Measurements from ENCODE around the gene IL1F10.

The IL1F10 gene

DNA sequence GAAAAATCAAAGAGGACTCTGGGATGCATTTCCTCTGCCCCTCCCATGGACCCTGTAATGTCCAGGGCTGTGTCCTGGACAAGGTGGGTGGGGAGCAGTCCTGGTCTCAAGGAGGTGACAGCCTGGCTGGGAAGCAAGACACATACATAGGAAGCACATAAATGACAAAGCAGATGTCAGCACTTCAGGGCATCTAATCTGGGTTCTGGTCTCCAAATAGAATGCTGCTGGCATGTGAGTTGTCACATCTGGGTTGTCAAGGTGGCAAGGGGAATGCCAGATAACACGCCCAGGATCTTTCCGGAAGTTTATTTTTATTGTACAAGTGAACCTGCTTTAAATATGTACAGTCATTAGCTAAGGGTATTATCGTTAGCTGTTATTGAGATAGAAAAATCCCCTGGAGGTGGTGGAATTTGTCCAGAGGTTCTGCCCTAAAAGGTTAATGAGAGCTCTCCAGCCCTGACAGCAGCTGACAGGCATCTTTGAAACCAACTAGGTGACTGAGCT, 5.6 kb downstream of the IL1F10 start:
- DNase-seq (ENCODE audit: extremely low read depth, low read depth): no peak
- TF ChIP-seq CTCF (IDR thresholded peaks at IDR 0.05; ENCODE audit: low read depth, low read length): no peak

DNA sequence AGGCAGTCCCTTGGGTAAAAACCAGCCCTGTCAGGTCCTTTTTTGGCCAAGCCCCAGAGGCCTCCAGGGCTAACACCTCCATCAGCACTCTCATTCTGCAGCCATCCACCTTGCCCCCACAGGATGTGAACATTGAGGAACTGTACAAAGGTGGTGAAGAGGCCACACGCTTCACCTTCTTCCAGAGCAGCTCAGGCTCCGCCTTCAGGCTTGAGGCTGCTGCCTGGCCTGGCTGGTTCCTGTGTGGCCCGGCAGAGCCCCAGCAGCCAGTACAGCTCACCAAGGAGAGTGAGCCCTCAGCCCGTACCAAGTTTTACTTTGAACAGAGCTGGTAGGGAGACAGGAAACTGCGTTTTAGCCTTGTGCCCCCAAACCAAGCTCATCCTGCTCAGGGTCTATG, 7.3 kb downstream of the IL1F10 start:
- no peak for DNase-seq (ENCODE audit: extremely low read depth, low read depth)
- no peak for TF ChIP-seq CTCF (IDR thresholded peaks at IDR 0.05; ENCODE audit: low read depth, low read length)

GRCh38 chr2:113075600-113075999, 7.8 kb downstream of the IL1F10 start:
- TF ChIP-seq CTCF (IDR thresholded peaks at IDR 0.05; ENCODE audit: low read depth, low read length): no peak
- DNase-seq (ENCODE audit: extremely low read depth, low read depth): no peak

GRCh38 chr2:113076954-113077669, 9.3 kb downstream of the IL1F10 start:
- no peak for TF ChIP-seq CTCF (IDR thresholded peaks at IDR 0.05; ENCODE audit: low read depth, low read length)
- DNase-seq (ENCODE audit: extremely low read depth, low read depth): no peak

DNA sequence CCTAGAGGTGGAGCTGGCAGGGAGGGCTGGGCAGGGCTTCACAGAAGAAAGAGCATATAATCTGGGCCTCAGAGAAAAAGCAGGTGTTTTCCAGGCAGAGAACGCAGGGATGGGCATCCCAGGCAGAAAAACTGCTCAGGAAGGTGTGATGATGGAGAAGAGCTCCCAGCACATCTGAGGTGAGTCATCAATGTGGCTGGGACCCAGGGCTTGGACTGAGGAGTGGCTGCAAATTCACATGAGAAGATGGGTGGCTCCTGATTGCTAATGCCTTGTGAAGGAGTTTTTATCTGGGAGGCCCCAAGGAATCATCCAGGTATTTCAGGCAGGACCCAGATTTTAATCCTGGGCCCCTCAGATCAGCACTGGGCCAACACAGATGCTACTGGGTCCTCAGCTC, 10.2 kb downstream of the IL1F10 start:
- DNase-seq (ENCODE audit: extremely low read depth, low read depth): no peak
- TF ChIP-seq CTCF (IDR thresholded peaks at IDR 0.05; ENCODE audit: low read depth, low read length): no peak

GRCh38 chr2:113078350-113078839, 10.6 kb downstream of the IL1F10 start:
- no peak for DNase-seq (ENCODE audit: extremely low read depth, low read depth)
- no peak for TF ChIP-seq CTCF (IDR thresholded peaks at IDR 0.05; ENCODE audit: low read depth, low read length)

GRCh38 chr2:113079131-113079530, 11.4 kb downstream of the IL1F10 start:
- no peak for DNase-seq (ENCODE audit: extremely low read depth, low read depth)
- TF ChIP-seq CTCF (IDR thresholded peaks at IDR 0.05; ENCODE audit: low read depth, low read length): no peak

Measured in AG09319 (cell line).